ENCODE measurements around the gene CCDC194.

DNA sequence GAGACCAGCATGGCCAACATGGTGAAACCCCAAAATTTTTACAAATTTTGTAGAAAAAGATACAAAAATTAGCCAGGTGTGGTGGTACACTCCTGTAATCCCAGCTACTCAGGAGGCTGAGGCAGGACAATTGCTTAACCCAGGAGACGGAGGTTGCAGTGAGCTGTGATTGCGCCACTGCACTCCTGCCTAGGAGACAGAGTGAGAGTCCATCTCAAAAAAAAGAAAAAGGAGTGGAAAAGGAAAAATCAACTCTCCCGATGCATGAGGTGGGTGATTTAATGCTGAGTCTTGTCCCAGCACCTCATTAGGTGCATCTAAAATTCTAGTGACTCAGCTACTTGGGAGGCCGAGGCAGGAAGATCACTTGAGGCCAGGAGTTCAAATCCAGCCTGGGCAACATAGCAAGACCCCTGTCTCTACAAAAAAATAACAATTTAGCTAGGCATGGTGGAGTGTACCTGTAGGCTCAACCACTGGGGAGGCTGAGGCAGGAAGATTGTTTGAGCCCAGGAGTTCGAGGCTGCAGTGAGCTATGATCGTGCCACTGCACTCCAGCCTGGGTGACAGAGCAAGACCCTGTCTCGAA is 36.8 kb downstream of the CCDC194 start:
- TF ChIP-seq, protein P1, sequence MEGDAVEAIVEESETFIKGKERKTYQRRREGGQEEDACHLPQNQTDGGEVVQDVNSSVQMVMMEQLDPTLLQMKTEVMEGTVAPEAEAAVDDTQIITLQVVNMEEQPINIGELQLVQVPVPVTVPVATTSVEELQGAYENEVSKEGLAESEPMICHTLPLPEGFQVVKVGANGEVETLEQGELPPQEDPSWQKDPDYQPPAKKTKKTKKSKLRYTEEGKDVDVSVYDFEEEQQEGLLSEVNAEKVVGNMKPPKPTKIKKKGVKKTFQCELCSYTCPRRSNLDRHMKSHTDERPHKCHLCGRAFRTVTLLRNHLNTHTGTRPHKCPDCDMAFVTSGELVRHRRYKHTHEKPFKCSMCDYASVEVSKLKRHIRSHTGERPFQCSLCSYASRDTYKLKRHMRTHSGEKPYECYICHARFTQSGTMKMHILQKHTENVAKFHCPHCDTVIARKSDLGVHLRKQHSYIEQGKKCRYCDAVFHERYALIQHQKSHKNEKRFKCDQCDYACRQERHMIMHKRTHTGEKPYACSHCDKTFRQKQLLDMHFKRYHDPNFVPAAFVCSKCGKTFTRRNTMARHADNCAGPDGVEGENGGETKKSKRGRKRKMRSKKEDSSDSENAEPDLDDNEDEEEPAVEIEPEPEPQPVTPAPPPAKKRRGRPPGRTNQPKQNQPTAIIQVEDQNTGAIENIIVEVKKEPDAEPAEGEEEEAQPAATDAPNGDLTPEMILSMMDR (IDR thresholded peaks at IDR 0.05): no peak
- TF ChIP-seq POLR2AphosphoS5 (IDR thresholded peaks at IDR 0.05) (no peak), POLR2A (IDR thresholded peaks at IDR 0.05) (no peak)
